ENCODE results near the gene YARS1. TPM values are rescaled to one million over a fixed set of nuclear protein-coding genes. Genes with fewer than 3 reads are reported as not detected.

YARS1 gene
- total and polyA plus RNA-seq, 2 of the 13 experiments (the other 11 are each of a cell fraction or from before 2014, with no cell fraction given), result 50.1 to 113 TPM

DNA sequence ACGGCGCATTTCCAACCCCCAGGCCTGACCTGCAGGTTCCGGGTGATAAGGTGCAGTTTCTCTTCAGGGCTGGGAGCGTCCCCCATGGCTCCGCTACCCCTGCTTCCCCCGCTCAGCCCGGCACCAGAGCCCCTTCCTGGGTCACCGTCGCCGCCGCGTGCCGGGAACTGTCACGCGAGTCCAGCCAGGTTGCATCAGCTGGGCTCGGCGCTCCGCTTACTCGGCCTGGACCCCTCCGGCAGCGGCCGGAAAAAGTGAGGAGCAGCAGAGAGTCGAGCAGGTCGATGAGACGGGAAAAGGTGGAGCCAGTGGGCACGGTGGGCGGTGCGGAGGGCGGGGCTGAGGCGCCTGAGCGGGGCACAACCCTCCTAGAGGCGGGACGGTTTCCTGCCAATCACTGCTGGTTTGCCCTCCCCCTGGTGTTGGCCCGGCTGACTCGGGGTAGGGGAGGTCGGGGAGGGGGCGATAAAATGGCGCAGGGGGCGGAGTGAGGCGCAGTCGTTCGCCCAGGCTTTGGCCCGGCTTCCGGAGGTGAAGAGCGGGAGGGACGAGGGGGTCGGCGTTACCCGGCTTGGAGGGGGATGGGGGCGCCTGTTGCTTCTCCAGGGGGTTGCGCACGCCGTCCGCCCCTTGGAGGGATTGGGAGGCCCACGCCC, at the start of gene YARS1, which contains the start of gene S100PBP (continued):
- TF ChIP-seq, protein P1, sequence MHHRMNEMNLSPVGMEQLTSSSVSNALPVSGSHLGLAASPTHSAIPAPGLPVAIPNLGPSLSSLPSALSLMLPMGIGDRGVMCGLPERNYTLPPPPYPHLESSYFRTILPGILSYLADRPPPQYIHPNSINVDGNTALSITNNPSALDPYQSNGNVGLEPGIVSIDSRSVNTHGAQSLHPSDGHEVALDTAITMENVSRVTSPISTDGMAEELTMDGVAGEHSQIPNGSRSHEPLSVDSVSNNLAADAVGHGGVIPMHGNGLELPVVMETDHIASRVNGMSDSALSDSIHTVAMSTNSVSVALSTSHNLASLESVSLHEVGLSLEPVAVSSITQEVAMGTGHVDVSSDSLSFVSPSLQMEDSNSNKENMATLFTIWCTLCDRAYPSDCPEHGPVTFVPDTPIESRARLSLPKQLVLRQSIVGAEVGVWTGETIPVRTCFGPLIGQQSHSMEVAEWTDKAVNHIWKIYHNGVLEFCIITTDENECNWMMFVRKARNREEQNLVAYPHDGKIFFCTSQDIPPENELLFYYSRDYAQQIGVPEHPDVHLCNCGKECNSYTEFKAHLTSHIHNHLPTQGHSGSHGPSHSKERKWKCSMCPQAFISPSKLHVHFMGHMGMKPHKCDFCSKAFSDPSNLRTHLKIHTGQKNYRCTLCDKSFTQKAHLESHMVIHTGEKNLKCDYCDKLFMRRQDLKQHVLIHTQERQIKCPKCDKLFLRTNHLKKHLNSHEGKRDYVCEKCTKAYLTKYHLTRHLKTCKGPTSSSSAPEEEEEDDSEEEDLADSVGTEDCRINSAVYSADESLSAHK (CRISPR knock-in tag; IDR thresholded peaks at IDR 0.05; ENCODE audit: borderline replicate concordance), result peak; percentile 74; the same call in 1 of the 2 replicates
- TF ChIP-seq ZNF350 (CRISPR knock-in tag; IDR thresholded peaks at IDR 0.05; ENCODE audit: borderline replicate concordance, low read depth) (peak; percentile 94), RNF2 (conservative IDR thresholded peaks at IDR 0.05; ENCODE audit: low read depth) (0 out of 2 replicates have a peak, but pooled peaks have one; percentile 59), MED1 (CRISPR knock-in tag; IDR thresholded peaks at IDR 0.05) (peak; percentile 89), ZMAT3 (CRISPR knock-in tag; conservative IDR thresholded peaks at IDR 0.05) (peak; percentile 73), RBM22 (optimal IDR thresholded peaks at IDR 0.05; ENCODE audit: low read length) (no peak), CBX2 (IDR thresholded peaks at IDR 0.05; ENCODE audit: low read depth, low read length) (no peak), CBX2 (CRISPR knock-in tag; IDR thresholded peaks at IDR 0.05; ENCODE audit: low read depth) (0 out of 2 replicates have a peak, but pooled peaks have one; percentile 33), MXI1 (IDR thresholded peaks at IDR 0.05; ENCODE audit: borderline replicate concordance, low read depth, low read length) (peak; percentile 99), STAG1 (CRISPR knock-in tag; IDR thresholded peaks at IDR 0.05) (peak; percentile 22), FOXA1 (IDR thresholded peaks at IDR 0.05) (no peak), FOXA1 (CRISPR knock-in tag; IDR thresholded peaks at IDR 0.05) (peak; percentile 47; the same call in 1 of the 2 replicates), XRCC5 (optimal IDR thresholded peaks at IDR 0.05; ENCODE audit: low read length) (peak; percentile 100), ZNF713 (CRISPR knock-in tag; IDR thresholded peaks at IDR 0.05) (peak; percentile 78; the same call in 1 of the 2 replicates), TCF7L2 (IDR thresholded peaks at IDR 0.05; ENCODE audit: low read depth, low read length) (no peak), NR2F6 (IDR thresholded peaks at IDR 0.05) (no peak; the same call in 1 of the 2 replicates), NR2F6 (CRISPR knock-in tag; IDR thresholded peaks at IDR 0.05) (peak; percentile 66)
- TF ChIP-seq, protein P2, sequence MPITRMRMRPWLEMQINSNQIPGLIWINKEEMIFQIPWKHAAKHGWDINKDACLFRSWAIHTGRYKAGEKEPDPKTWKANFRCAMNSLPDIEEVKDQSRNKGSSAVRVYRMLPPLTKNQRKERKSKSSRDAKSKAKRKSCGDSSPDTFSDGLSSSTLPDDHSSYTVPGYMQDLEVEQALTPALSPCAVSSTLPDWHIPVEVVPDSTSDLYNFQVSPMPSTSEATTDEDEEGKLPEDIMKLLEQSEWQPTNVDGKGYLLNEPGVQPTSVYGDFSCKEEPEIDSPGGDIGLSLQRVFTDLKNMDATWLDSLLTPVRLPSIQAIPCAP (CRISPR knock-in tag; IDR thresholded peaks at IDR 0.05; ENCODE audit: low read depth), result peak; percentile 83; the same call in 1 of the 2 replicates
- TF ChIP-seq, protein P3, sequence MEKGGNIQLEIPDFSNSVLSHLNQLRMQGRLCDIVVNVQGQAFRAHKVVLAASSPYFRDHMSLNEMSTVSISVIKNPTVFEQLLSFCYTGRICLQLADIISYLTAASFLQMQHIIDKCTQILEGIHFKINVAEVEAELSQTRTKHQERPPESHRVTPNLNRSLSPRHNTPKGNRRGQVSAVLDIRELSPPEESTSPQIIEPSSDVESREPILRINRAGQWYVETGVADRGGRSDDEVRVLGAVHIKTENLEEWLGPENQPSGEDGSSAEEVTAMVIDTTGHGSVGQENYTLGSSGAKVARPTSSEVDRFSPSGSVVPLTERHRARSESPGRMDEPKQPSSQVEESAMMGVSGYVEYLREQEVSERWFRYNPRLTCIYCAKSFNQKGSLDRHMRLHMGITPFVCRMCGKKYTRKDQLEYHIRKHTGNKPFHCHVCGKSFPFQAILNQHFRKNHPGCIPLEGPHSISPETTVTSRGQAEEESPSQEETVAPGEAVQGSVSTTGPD (CRISPR knock-in tag; IDR thresholded peaks at IDR 0.05), result no peak
- TF ChIP-seq, protein P4, sequence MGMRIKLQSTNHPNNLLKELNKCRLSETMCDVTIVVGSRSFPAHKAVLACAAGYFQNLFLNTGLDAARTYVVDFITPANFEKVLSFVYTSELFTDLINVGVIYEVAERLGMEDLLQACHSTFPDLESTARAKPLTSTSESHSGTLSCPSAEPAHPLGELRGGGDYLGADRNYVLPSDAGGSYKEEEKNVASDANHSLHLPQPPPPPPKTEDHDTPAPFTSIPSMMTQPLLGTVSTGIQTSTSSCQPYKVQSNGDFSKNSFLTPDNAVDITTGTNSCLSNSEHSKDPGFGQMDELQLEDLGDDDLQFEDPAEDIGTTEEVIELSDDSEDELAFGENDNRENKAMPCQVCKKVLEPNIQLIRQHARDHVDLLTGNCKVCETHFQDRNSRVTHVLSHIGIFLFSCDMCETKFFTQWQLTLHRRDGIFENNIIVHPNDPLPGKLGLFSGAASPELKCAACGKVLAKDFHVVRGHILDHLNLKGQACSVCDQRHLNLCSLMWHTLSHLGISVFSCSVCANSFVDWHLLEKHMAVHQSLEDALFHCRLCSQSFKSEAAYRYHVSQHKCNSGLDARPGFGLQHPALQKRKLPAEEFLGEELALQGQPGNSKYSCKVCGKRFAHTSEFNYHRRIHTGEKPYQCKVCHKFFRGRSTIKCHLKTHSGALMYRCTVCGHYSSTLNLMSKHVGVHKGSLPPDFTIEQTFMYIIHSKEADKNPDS (CRISPR knock-in tag; IDR thresholded peaks at IDR 0.05), result no peak
- TF ChIP-seq, protein P5, sequence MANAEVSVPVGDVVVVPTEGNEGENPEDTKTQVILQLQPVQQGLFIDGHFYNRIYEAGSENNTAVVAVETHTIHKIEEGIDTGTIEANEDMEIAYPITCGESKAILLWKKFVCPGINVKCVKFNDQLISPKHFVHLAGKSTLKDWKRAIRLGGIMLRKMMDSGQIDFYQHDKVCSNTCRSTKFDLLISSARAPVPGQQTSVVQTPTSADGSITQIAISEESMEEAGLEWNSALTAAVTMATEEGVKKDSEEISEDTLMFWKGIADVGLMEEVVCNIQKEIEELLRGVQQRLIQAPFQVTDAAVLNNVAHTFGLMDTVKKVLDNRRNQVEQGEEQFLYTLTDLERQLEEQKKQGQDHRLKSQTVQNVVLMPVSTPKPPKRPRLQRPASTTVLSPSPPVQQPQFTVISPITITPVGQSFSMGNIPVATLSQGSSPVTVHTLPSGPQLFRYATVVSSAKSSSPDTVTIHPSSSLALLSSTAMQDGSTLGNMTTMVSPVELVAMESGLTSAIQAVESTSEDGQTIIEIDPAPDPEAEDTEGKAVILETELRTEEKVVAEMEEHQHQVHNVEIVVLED (CRISPR knock-in tag; IDR thresholded peaks at IDR 0.05; ENCODE audit: borderline replicate concordance), result peak; percentile 86
- TF ChIP-seq, protein P6, sequence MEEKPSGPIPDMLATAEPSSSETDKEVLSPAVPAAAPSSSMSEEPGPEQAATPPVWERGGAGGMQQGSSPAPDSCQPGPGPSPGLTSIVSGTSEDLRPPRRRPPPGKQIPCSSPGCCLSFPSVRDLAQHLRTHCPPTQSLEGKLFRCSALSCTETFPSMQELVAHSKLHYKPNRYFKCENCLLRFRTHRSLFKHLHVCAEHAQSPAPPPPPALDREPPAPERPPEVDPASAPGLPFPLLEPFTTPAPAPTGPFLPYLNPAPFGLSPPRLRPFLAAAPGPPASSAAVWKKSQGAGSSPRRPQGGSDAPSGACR (CRISPR knock-in tag; IDR thresholded peaks at IDR 0.05), result peak; percentile 87

All from HepG2 (cell line).